CD4-positive, CD25-positive, alpha-beta regulatory T cell (primary cell): ENCODE measurements around the gene BPI. TPM values are rescaled to one million over a fixed set of nuclear protein-coding genes. Genes with fewer than 3 reads are reported as not detected.

Experiments used
- ATAC-seq, 2 donors: fragments of 150-1000 bp; cut with Tn5 transposase; one replicate each; pipeline ENCODE4 v1.10.0; 2021; ENCODE audit warnings: low read depth in 2 of 2, moderate number of reproducible peaks in 2 of 2, moderate library complexity in 1 of 2
- DNase-seq, 3 donors: peaks; one replicate each; pipeline versions ENCODE4 v3.0.0 to v3.0.0-alpha.2; 2012 to 2022; ENCODE audit warnings: mixed read lengths in 1 of 3
- H3K27ac ChIP-seq: one replicate; pipeline ENCODE4 v1.7.0; 2013; ENCODE audit warnings: mild to moderate bottlenecking, low read length; ENCODE audit not compliant: insufficient read depth, poor library complexity, severe bottlenecking
- H3K27me3 ChIP-seq: one replicate; pipeline ENCODE4 v1.7.0; 2013; ENCODE audit warnings: low read length; ENCODE audit not compliant: control insufficient read depth, insufficient read depth
- H3K36me3 ChIP-seq: one replicate; pipeline ENCODE4 v1.7.0; 2013; ENCODE audit warnings: mild to moderate bottlenecking, low read length, moderate library complexity; ENCODE audit not compliant: control insufficient read depth, insufficient read depth
- H3K4me1 ChIP-seq: 2 replicates; pipeline ENCODE4 v1.7.0; 2013; ENCODE audit warnings: mild to moderate bottlenecking, low read length; ENCODE audit not compliant: insufficient read depth, control insufficient read depth, poor library complexity, severe bottlenecking
- H3K4me3 ChIP-seq: one replicate; pipeline ENCODE4 v1.7.0; 2013; ENCODE audit warnings: low read depth, mild to moderate bottlenecking, low read length, moderate library complexity
- H3K9me3 ChIP-seq, 2 experiments: 1 replicate in 1 of 2; 2 replicates in 1 of 2; pipeline ENCODE4 v1.7.0; 2013; ENCODE audit warnings: low read length in 2 of 2, mild to moderate bottlenecking in 1 of 2, moderate library complexity in 1 of 2; ENCODE audit not compliant: control insufficient read depth in 2 of 2
- H3K27ac Mint-ChIP-seq, 3 donors: one replicate each; pipeline ENCODE4 v1.8.0; 2020 to 2022; ENCODE audit warnings: mild to moderate bottlenecking in 3 of 3, mixed read lengths in 3 of 3, moderate library complexity in 2 of 3
- H3K27me3 Mint-ChIP-seq: one replicate; pipeline ENCODE4 v1.8.0; 2022; ENCODE audit warnings: mild to moderate bottlenecking, mixed read lengths
- H3K36me3 Mint-ChIP-seq: one replicate; pipeline ENCODE4 v1.8.0; 2020; ENCODE audit warnings: mixed read lengths
- H3K4me1 Mint-ChIP-seq, 4 donors: one replicate each; pipeline ENCODE4 v1.8.0; 2020 to 2022; ENCODE audit warnings: mixed read lengths in 4 of 4, mild to moderate bottlenecking in 1 of 4
- H3K4me3 Mint-ChIP-seq, 4 donors: one replicate each; pipeline ENCODE4 v1.8.0; 2020 to 2022; ENCODE audit warnings: mild to moderate bottlenecking in 4 of 4, mixed read lengths in 4 of 4, moderate library complexity in 3 of 4
- H3K9me3 Mint-ChIP-seq, 7 donors: one replicate each; pipeline ENCODE4 v1.8.0; 2020 to 2022; ENCODE audit warnings: mixed read lengths in 7 of 7, mild to moderate bottlenecking in 3 of 7, moderate library complexity in 2 of 7
- polyA plus RNA-seq, 4 donors: library from polyadenylated mRNA; unstranded; fragments of 300-500 nt; fragmentation: Illumina TruSeq; gene quantifications; one replicate each; pipeline ENCODE4 v1.2.3, GENCODE V29; 2021
- total RNA-seq: library from RNA; stranded (reverse); gene quantifications from one replicate; pipeline ENCODE4 v1.2.3, GENCODE V29; 2022

BPI gene
- total and polyA plus RNA-seq, 5 donors from 2014 or later: not detected

- no peaks in the 10 kb centered on the region for H3K4me1 ChIP-seq
- DNase-seq: no peak
- H3K4me3 ChIP-seq: no peak overlapping the region
- Mint-ChIP-seq H3K4me3 (no peak overlapping the region), H3K27ac (no peak overlapping the region), H3K9me3 (peaks cover 0 to 2% (median 0%) of the 10 kb centered on the region in 7 donors), H3K36me3 (no peaks in the 10 kb centered on the region), H3K27me3 (peaks cover 50% of the 10 kb centered on the region), H3K4me1 (peaks cover 0 to 6% (median 2%) of the 10 kb centered on the region in 4 donors)
- ATAC-seq: no peak
- H3K36me3 ChIP-seq: no peaks in the 10 kb centered on the region
- no peak overlapping the region for H3K27ac ChIP-seq
- peaks cover 11% of the 10 kb centered on the region for H3K27me3 ChIP-seq
- H3K9me3 ChIP-seq: no peaks in the 10 kb centered on the region
Measured at GRCh38 chr20:38298768-38299288, 5.1 kb upstream of the BPI start.

- H3K4me1 Mint-ChIP-seq: peaks cover 0 to 12% (median 4%) of the 10 kb centered on the region in 4 donors
- H3K9me3 Mint-ChIP-seq: peaks cover 0 to 2% (median 0%) of the 10 kb centered on the region in 7 donors
- Histone ChIP-seq H3K27me3 (peaks cover 15% of the 10 kb centered on the region), H3K4me1 (no peaks in the 10 kb centered on the region), H3K36me3 (no peaks in the 10 kb centered on the region), H3K4me3 (no peak overlapping the region), H3K9me3 (no peaks in the 10 kb centered on the region), H3K27ac (no peak overlapping the region)
- no peak overlapping the region for H3K27ac Mint-ChIP-seq
- H3K27me3 Mint-ChIP-seq: peaks cover 56% of the 10 kb centered on the region
- DNase-seq (no peak), ATAC-seq (no peak)
- no peaks in the 10 kb centered on the region for H3K36me3 Mint-ChIP-seq
- no peak overlapping the region for H3K4me3 Mint-ChIP-seq
Measured at GRCh38 chr20:38299963-38300362, 4.0 kb upstream of the BPI start.

- H3K4me3 Mint-ChIP-seq: no peak overlapping the region
- peaks cover 61% of the 10 kb centered on the region for H3K27me3 Mint-ChIP-seq
- H3K36me3 Mint-ChIP-seq: no peaks in the 10 kb centered on the region
- ATAC-seq (no peak), DNase-seq (no peak)
- H3K27me3 ChIP-seq: peaks cover 15% of the 10 kb centered on the region
- H3K27ac Mint-ChIP-seq: no peak overlapping the region
- H3K9me3 ChIP-seq: no peaks in the 10 kb centered on the region
- H3K27ac ChIP-seq: no peak overlapping the region
- H3K4me1 Mint-ChIP-seq: peaks cover 0 to 12% (median 4%) of the 10 kb centered on the region in 4 donors
- no peaks in the 10 kb centered on the region for H3K4me1 ChIP-seq
- H3K4me3 ChIP-seq: no peak overlapping the region
- peaks cover 0 to 2% (median 0%) of the 10 kb centered on the region in 7 donors for H3K9me3 Mint-ChIP-seq
- H3K36me3 ChIP-seq: no peaks in the 10 kb centered on the region
Measured at GRCh38 chr20:38300438-38300837, 3.5 kb upstream of the BPI start.

GRCh38 chr20:38301309-38301708 lies 2.6 kb upstream of the BPI start:
- no peak overlapping the region for H3K27ac ChIP-seq
- no peak overlapping the region for H3K4me3 ChIP-seq
- no peaks in the 10 kb centered on the region for H3K36me3 Mint-ChIP-seq
- DNase-seq (no peak), ATAC-seq (no peak)
- H3K27me3 Mint-ChIP-seq: peaks cover 69% of the 10 kb centered on the region
- H3K27me3 ChIP-seq: peaks cover 15% of the 10 kb centered on the region
- no peak overlapping the region for H3K4me3 Mint-ChIP-seq
- H3K4me1 Mint-ChIP-seq: peaks cover 0 to 12% (median 4%) of the 10 kb centered on the region in 4 donors
- no peak overlapping the region for H3K27ac Mint-ChIP-seq
- H3K36me3 ChIP-seq: no peaks in the 10 kb centered on the region
- no peaks in the 10 kb centered on the region for H3K9me3 ChIP-seq
- H3K9me3 Mint-ChIP-seq: peaks cover 0 to 2% (median 0%) of the 10 kb centered on the region in 7 donors
- no peaks in the 10 kb centered on the region for H3K4me1 ChIP-seq

GRCh38 chr20:38302786-38303185 lies 1.2 kb upstream of the BPI start:
- Mint-ChIP-seq H3K4me1 (peaks cover 0 to 12% (median 4%) of the 10 kb centered on the region in 4 donors), H3K27me3 (peaks cover 71% of the 10 kb centered on the region), H3K4me3 (no peak overlapping the region), H3K9me3 (peaks cover 0 to 2% (median 0%) of the 10 kb centered on the region in 7 donors), H3K36me3 (no peaks in the 10 kb centered on the region), H3K27ac (no peak overlapping the region)
- no peaks in the 10 kb centered on the region for H3K36me3 ChIP-seq
- H3K27me3 ChIP-seq: peaks cover 15% of the 10 kb centered on the region
- no peaks in the 10 kb centered on the region for H3K4me1 ChIP-seq
- H3K9me3 ChIP-seq: no peaks in the 10 kb centered on the region
- no peak overlapping the region for H3K27ac ChIP-seq
- ATAC-seq: no peak
- no peak for DNase-seq
- no peak overlapping the region for H3K4me3 ChIP-seq

GRCh38 chr20:38304845-38305447 lies 990 bp downstream of the BPI start:
- DNase-seq (no peak), ATAC-seq (no peak)
- H3K36me3 Mint-ChIP-seq: no peaks in the 10 kb centered on the region
- H3K4me3 Mint-ChIP-seq: no peak overlapping the region
- peaks cover 0 to 2% (median 0%) of the 10 kb centered on the region in 7 donors for H3K9me3 Mint-ChIP-seq
- no peak overlapping the region for H3K27ac Mint-ChIP-seq
- Histone ChIP-seq H3K4me1 (no peaks in the 10 kb centered on the region), H3K27me3 (peaks cover 15% of the 10 kb centered on the region), H3K27ac (no peak overlapping the region), H3K9me3 (no peaks in the 10 kb centered on the region), H3K36me3 (no peaks in the 10 kb centered on the region), H3K4me3 (no peak overlapping the region)
- peaks cover 64% of the 10 kb centered on the region for H3K27me3 Mint-ChIP-seq
- peaks cover 0 to 12% (median 4%) of the 10 kb centered on the region in 4 donors for H3K4me1 Mint-ChIP-seq

GRCh38 chr20:38305541-38305940 lies 1.6 kb downstream of the BPI start:
- peaks cover 61% of the 10 kb centered on the region for H3K27me3 Mint-ChIP-seq
- H3K4me1 Mint-ChIP-seq: peaks cover 0 to 12% (median 4%) of the 10 kb centered on the region in 4 donors
- no peak overlapping the region for H3K4me3 Mint-ChIP-seq
- Histone ChIP-seq H3K4me3 (no peak overlapping the region), H3K4me1 (no peaks in the 10 kb centered on the region), H3K27ac (no peak overlapping the region), H3K36me3 (no peaks in the 10 kb centered on the region), H3K27me3 (peaks cover 15% of the 10 kb centered on the region), H3K9me3 (no peaks in the 10 kb centered on the region)
- DNase-seq (no peak), ATAC-seq (no peak)
- no peaks in the 10 kb centered on the region for H3K36me3 Mint-ChIP-seq
- H3K9me3 Mint-ChIP-seq: peaks cover 0 to 2% (median 0%) of the 10 kb centered on the region in 7 donors
- H3K27ac Mint-ChIP-seq: no peak overlapping the region

GRCh38 chr20:38306379-38306778 lies 2.4 kb downstream of the BPI start:
- DNase-seq: no peak
- peaks cover 56% of the 10 kb centered on the region for H3K27me3 Mint-ChIP-seq

More at GRCh38 chr20:38306379-38306778, 2.4 kb downstream of the BPI start:
- H3K36me3 Mint-ChIP-seq: no peaks in the 10 kb centered on the region
- Histone ChIP-seq H3K9me3 (no peaks in the 10 kb centered on the region), H3K27ac (no peak overlapping the region), H3K27me3 (peaks cover 12% of the 10 kb centered on the region), H3K4me3 (no peak overlapping the region), H3K4me1 (no peaks in the 10 kb centered on the region), H3K36me3 (no peaks in the 10 kb centered on the region)
- H3K27ac Mint-ChIP-seq: no peak overlapping the region
- ATAC-seq: no peak
- H3K4me1 Mint-ChIP-seq: peaks cover 0 to 12% (median 4%) of the 10 kb centered on the region in 4 donors
- no peak overlapping the region for H3K4me3 Mint-ChIP-seq
- H3K9me3 Mint-ChIP-seq: peaks cover 0 to 3% (median 0%) of the 10 kb centered on the region in 7 donors
